Endothelial cell of umbilical vein (primary cell): ENCODE data around the gene PCNA.

Experiments used
- GATA2 ChIP-seq: IDR thresholded peaks from 2 replicates; pipeline ENCODE4 v1.7.0; 2011; ENCODE audit warnings: low read depth, mild to moderate bottlenecking, moderate library complexity, mixed read lengths, low read length; ENCODE audit not compliant: insufficient read length, insufficient read depth
- JUN ChIP-seq: IDR thresholded peaks from 2 replicates; pipeline ENCODE4 v1.6.1; 2011; ENCODE audit warnings: borderline replicate concordance, low read depth; ENCODE audit not compliant: insufficient read length, insufficient read depth
- POLR2A ChIP-seq: IDR thresholded peaks from 2 replicates; pipeline ENCODE4 v1.6.1; 2012; ENCODE audit warnings: low read depth, mild to moderate bottlenecking, control low read depth, low read length
- POLR2AphosphoS5 ChIP-seq: IDR thresholded peaks from 2 replicates; pipeline ENCODE4 v1.6.1; 2012; ENCODE audit warnings: low read depth, mild to moderate bottlenecking, control low read depth, low read length, moderate library complexity; ENCODE audit not compliant: insufficient read depth
- TF ChIP-seq, protein P1 (sequence below), 2 donors: IDR thresholded peaks; 1 replicate in 1 of 2; 2 replicates in 1 of 2; pipeline ENCODE4 v1.5.1; 2011; ENCODE audit warnings: low read length in 2 of 2, mild to moderate bottlenecking in 2 of 2, moderate library complexity in 2 of 2, control low read depth in 1 of 2, inconsistent platforms in 1 of 2, low read depth in 1 of 2; ENCODE audit not compliant: insufficient read depth in 1 of 2; ENCODE audit errors: extremely low read depth in 1 of 2

DNA sequence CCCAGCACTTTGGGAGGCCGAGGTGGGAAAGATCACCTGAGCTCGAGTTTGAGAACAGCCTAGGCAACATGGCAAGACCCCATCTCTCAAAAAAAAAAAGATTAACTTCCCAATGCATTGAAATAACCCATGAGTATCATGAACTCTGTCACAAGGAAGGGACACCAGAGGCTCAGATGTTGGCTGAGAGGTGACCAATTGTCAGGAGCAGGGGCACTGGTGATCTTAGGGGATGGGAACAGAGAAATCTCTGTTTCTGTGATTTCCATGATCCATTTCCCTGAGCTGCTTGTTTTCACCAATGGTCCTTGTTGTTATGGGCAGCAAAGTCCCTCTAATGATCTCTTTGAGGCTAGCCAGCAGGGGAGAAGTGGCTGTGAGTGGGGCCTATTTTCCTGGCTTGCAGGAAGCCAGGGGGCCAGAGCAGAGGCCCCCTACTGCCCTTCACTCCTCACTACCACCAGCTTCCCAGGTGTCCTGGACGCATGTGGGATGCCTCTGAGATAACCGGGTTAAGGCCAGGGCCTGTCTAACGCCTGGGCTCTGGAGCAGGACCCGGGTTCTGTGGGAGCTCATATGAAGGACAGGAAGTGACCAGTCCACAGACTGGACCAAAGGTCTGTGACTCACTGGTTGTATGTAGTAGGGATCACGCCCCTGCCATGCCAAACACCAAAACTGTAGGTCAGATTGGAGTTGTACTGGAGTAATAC, 54.4 kb downstream of the PCNA start:
- no peak for TF ChIP-seq POLR2A
- peak; percentile 33 for TF ChIP-seq JUN
- TF ChIP-seq, protein P1, sequence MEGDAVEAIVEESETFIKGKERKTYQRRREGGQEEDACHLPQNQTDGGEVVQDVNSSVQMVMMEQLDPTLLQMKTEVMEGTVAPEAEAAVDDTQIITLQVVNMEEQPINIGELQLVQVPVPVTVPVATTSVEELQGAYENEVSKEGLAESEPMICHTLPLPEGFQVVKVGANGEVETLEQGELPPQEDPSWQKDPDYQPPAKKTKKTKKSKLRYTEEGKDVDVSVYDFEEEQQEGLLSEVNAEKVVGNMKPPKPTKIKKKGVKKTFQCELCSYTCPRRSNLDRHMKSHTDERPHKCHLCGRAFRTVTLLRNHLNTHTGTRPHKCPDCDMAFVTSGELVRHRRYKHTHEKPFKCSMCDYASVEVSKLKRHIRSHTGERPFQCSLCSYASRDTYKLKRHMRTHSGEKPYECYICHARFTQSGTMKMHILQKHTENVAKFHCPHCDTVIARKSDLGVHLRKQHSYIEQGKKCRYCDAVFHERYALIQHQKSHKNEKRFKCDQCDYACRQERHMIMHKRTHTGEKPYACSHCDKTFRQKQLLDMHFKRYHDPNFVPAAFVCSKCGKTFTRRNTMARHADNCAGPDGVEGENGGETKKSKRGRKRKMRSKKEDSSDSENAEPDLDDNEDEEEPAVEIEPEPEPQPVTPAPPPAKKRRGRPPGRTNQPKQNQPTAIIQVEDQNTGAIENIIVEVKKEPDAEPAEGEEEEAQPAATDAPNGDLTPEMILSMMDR (IDR thresholded peaks at IDR 0.05; ENCODE audit: extremely low read depth in 1 of 2, insufficient read depth in 1 of 2, low read depth in 1 of 2, low read length in 2 of 2) = no peak
- no peak for TF ChIP-seq POLR2AphosphoS5
- no peak for TF ChIP-seq GATA2
